MM.1S (cell line): ENCODE measurements around the gene SDE2.
"Not testable (repeated sequence)": the region's sequence is repeated elsewhere in the genome, so short reads cannot be mapped to it uniquely, and the experiment has no call there.

ENCODE experiments used
- EZH2 ChIP-seq: fragments of 300-600 bp; sonication (generic); optimal IDR thresholded peaks from 2 replicates; pipeline ENCODE3; 2017; ENCODE audit warnings: low read depth, mild to moderate bottlenecking, antibody characterized with exemption, low read length, mixed read lengths
- TF ChIP-seq, protein P1 (sequence below): fragments of 300-600 bp; sonication (generic); IDR thresholded peaks from 2 replicates; pipeline ENCODE4 v1.5.1; 2016; ENCODE audit warnings: antibody characterized with exemption, low read length, mixed read lengths

GRCh38 chr1:226007126-226007892, 8.2 kb upstream of the SDE2 start:
- TF ChIP-seq, protein P1, sequence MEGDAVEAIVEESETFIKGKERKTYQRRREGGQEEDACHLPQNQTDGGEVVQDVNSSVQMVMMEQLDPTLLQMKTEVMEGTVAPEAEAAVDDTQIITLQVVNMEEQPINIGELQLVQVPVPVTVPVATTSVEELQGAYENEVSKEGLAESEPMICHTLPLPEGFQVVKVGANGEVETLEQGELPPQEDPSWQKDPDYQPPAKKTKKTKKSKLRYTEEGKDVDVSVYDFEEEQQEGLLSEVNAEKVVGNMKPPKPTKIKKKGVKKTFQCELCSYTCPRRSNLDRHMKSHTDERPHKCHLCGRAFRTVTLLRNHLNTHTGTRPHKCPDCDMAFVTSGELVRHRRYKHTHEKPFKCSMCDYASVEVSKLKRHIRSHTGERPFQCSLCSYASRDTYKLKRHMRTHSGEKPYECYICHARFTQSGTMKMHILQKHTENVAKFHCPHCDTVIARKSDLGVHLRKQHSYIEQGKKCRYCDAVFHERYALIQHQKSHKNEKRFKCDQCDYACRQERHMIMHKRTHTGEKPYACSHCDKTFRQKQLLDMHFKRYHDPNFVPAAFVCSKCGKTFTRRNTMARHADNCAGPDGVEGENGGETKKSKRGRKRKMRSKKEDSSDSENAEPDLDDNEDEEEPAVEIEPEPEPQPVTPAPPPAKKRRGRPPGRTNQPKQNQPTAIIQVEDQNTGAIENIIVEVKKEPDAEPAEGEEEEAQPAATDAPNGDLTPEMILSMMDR = not testable (repeated sequence)
- not testable (repeated sequence) for TF ChIP-seq EZH2
